ENCODE results near the gene MAPK1. TPM values are rescaled to one million over a fixed set of nuclear protein-coding genes. Genes with fewer than 3 reads are reported as not detected.

Gene MAPK1
- total RNA-seq, 4 donors from 2014 or later = 29.4 to 47.3 (median 33.1) TPM

GRCh38 chr22:21760640-21761039 is 106.8 kb downstream of the MAPK1 start:
- no peak for TF ChIP-seq CTCF (IDR thresholded peaks at IDR 0.05; ENCODE audit: low read depth)

- TF ChIP-seq CTCF (IDR thresholded peaks at IDR 0.05; ENCODE audit: low read depth) = no peak
Measured at GRCh38 chr22:21759646-21760376, 107.6 kb downstream of the MAPK1 start.

GRCh38 chr22:21759093-21759492 is 108.4 kb downstream of the MAPK1 start:
- TF ChIP-seq CTCF (IDR thresholded peaks at IDR 0.05; ENCODE audit: low read depth) = no peak

GRCh38 chr22:21758091-21758864 is 109.2 kb downstream of the MAPK1 start:
- no peak for TF ChIP-seq CTCF (IDR thresholded peaks at IDR 0.05; ENCODE audit: low read depth)

DNA sequence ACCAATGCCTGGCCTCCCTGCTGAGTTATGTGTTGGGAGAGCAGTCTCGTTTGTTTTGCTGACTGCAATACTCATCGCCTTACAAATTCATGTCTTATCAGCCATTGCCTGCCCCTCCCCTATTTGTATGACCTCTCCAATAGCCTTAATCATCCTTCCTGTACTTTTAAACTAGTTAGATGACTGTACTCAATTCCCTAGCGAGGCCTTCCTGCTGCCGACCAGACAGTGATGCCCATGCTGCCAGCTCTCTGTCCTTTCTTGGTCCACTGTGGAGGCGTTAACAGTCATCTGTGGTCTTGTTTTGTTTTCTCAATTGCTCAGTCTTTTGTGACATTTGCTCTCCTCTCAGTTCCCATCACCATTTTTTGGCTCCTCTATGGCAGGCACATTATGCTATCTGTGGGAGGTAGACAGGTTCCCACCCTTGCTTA is 111.6 kb downstream of the MAPK1 start:
- TF ChIP-seq CTCF (IDR thresholded peaks at IDR 0.05; ENCODE audit: low read depth) = no peak

GRCh38 chr22:21754523-21754922 is 112.9 kb downstream of the MAPK1 start:
- no peak for TF ChIP-seq CTCF (IDR thresholded peaks at IDR 0.05; ENCODE audit: low read depth)

DNA sequence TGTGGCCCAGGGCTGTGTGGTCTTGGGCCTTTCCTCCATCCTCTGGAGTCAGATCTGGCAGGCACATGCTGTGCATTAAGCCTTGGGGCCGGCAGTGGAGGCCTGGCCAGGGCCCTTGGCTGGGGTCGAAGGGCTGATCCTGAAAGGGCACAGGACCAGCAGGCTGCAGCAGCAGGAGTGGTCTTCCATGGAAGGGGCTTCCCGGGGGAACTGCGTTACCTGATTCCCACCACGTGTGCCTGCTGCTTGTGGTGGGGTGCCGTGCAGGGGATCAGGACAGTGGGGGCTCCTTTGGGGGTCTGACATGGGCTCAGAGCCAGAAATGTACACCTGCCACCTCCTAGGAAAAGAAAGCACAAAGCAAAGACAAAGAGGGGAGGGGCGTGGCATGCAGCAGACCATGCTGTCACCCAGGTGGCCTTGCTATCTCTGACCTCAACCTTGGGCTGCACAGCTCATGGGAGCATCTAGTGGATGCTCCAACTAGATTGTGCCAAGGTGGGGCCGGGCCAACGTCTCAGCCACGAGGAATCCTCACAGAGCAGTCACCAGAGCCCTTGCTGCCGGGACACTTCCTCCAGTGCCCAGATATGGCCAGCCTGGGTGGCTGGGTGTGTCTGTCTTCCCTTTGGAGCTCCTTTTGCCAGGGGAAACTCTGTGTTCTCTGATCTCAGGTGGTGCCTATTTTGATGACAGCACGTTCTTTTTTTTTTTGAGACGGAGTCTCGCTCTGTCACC is 113.9 kb downstream of the MAPK1 start:
- no peak for TF ChIP-seq CTCF (IDR thresholded peaks at IDR 0.05; ENCODE audit: low read depth)

All from subcutaneous adipose tissue (tissue), 4 donors.